CD14-positive monocyte (primary cell): ENCODE results near the gene CLK2. TPM values are rescaled to one million over a fixed set of nuclear protein-coding genes. Genes with fewer than 3 reads are reported as not detected.

Experiments used
- DNase-seq, 3 donors: peaks; one replicate each; pipeline ENCODE4 v3.0.0-alpha.2; 2011 to 2022
- H2AFZ ChIP-seq: 2 replicates; pipeline ENCODE4 v1.6.0; 2012; ENCODE audit warnings: mild to moderate bottlenecking, low read depth, low read length, inconsistent platforms; ENCODE audit not compliant: insufficient read depth, poor library complexity, severe bottlenecking
- H3K27ac ChIP-seq, 2 donors: 1 replicate in 1 of 2; 2 replicates in 1 of 2; pipeline ENCODE4 v1.5.1; 2012 to 2013; ENCODE audit warnings: low read length in 2 of 2, control low read depth in 1 of 2, inconsistent platforms in 1 of 2, low read depth in 1 of 2, mild to moderate bottlenecking in 1 of 2
- H3K27me3 ChIP-seq, 2 donors: one replicate each; pipeline versions ENCODE4 v1.6.0 to v1.6.1; 2011 to 2013; ENCODE audit warnings: low read length in 2 of 2; ENCODE audit not compliant: control insufficient read depth in 2 of 2, insufficient read depth in 2 of 2
- H3K36me3 ChIP-seq, 2 donors: replicated peaks in 1 of 2; 1 replicate in 1 of 2; 2 replicates in 1 of 2; pipeline versions ENCODE4 v1.5.1 to v1.6.1; 2012 to 2013; ENCODE audit warnings: low read length in 2 of 2, control low read depth in 1 of 2, inconsistent platforms in 1 of 2, mild to moderate bottlenecking in 1 of 2; ENCODE audit not compliant: insufficient read depth in 2 of 2, control insufficient read depth in 1 of 2
- H3K4me1 ChIP-seq, 2 donors: 1 replicate in 1 of 2; 2 replicates in 1 of 2; pipeline versions ENCODE4 v1.5.1 to v1.6.1; 2012 to 2013; ENCODE audit warnings: low read length in 2 of 2, control low read depth in 1 of 2, inconsistent platforms in 1 of 2, mild to moderate bottlenecking in 1 of 2, moderate library complexity in 1 of 2; ENCODE audit not compliant: insufficient read depth in 2 of 2, control insufficient read depth in 1 of 2
- H3K4me2 ChIP-seq: replicated peaks from 2 replicates; pipeline ENCODE3; 2012; ENCODE audit warnings: low read length, moderate library complexity, mild to moderate bottlenecking; ENCODE audit not compliant: poor library complexity, severe bottlenecking; ENCODE audit errors: extremely low read depth
- H3K4me3 ChIP-seq, 3 experiments: fragments of 200-600 bp in 1 of 3; sonication (generic) in 1 of 3; replicated peaks in 1 of 3; 1 replicate in 2 of 3; 2 replicates in 1 of 3; pipeline ENCODE4 v1.5.1; 2011 to 2013; ENCODE audit warnings: low read length in 3 of 3, mild to moderate bottlenecking in 3 of 3, control low read depth in 2 of 3, low read depth in 2 of 3, inconsistent platforms in 1 of 3, moderate library complexity in 1 of 3
- H3K79me2 ChIP-seq: 2 replicates; pipeline ENCODE4 v1.6.0; 2012; ENCODE audit warnings: mild to moderate bottlenecking, control low read depth, inconsistent platforms, low read length, moderate library complexity; ENCODE audit not compliant: insufficient read depth
- H3K9ac ChIP-seq: 2 replicates; pipeline ENCODE4 v1.6.0; 2017; ENCODE audit warnings: low read length, mild to moderate bottlenecking; ENCODE audit not compliant: insufficient read depth, poor library complexity, severe bottlenecking
- H3K9me3 ChIP-seq, 2 donors: replicated peaks in 1 of 2; 1 replicate in 1 of 2; 2 replicates in 1 of 2; pipeline versions ENCODE4 v1.5.1 to v1.6.1; 2012 to 2013; ENCODE audit warnings: low read length in 2 of 2, control low read depth in 1 of 2; ENCODE audit not compliant: control insufficient read depth in 1 of 2, insufficient read depth in 1 of 2
- H4K20me1 ChIP-seq: 2 replicates; pipeline ENCODE4 v1.6.0; 2012; ENCODE audit warnings: mild to moderate bottlenecking, low read length, control low read depth, moderate library complexity; ENCODE audit not compliant: insufficient read depth
- H3K27ac Mint-ChIP-seq, 7 donors: one replicate each; pipeline ENCODE4 v1.8.0; 2020; ENCODE audit warnings: mild to moderate bottlenecking in 7 of 7, mixed read lengths in 7 of 7, moderate library complexity in 6 of 7, inconsistent platforms in 2 of 7
- H3K27me3 Mint-ChIP-seq, 3 donors: one replicate each; pipeline ENCODE4 v1.8.0; 2021 to 2022; ENCODE audit warnings: low read depth in 3 of 3, mild to moderate bottlenecking in 3 of 3, mixed read lengths in 3 of 3, moderate library complexity in 3 of 3, inconsistent platforms in 1 of 3
- H3K36me3 Mint-ChIP-seq, 2 donors: one replicate each; pipeline ENCODE4 v1.8.0; 2020; ENCODE audit warnings: mixed read lengths in 2 of 2, inconsistent platforms in 1 of 2, mild to moderate bottlenecking in 1 of 2
- H3K4me1 Mint-ChIP-seq: one replicate; pipeline ENCODE4 v1.8.0; 2020; ENCODE audit warnings: mild to moderate bottlenecking, mixed read lengths
- H3K4me3 Mint-ChIP-seq, 2 donors: one replicate each; pipeline ENCODE4 v1.8.0; 2020; ENCODE audit warnings: mild to moderate bottlenecking in 2 of 2, mixed read lengths in 2 of 2, moderate library complexity in 1 of 2
- H3K9me3 Mint-ChIP-seq, 7 donors: one replicate each; pipeline ENCODE4 v1.8.0; 2020 to 2022; ENCODE audit warnings: mixed read lengths in 7 of 7, mild to moderate bottlenecking in 6 of 7, moderate library complexity in 6 of 7, inconsistent platforms in 2 of 7
- WGBS: methylation state at CpG from one replicate; pipeline ENCODE4 v1.1.5; 2013; ENCODE audit warnings: missing lambda C conversion rate; ENCODE audit not compliant: insufficient coverage; 5-methylcytosine and 5-hydroxymethylcytosine counted together
- intact Hi-C, 2 donors: fragments of 100-400 bp; cut with micrococcal nuclease; formaldehyde crosslinking; loops; one replicate each; pipeline versions ENCODE4 v1.15.0 to v1.15.1; 2023
- polyA plus RNA-seq, 3 donors: library from polyadenylated mRNA; depleted of rRNA in 1 of 3; unstranded in 2 of 3; stranded (reverse) in 1 of 3; fragments of 300-500 nt in 2 of 3; fragments of >200 nt in 1 of 3; fragmentation: Illumina TruSeq in 2 of 3; gene quantifications; 1 replicate in 2 of 3; 2 replicates in 1 of 3; pipeline ENCODE4 v1.2.3, GENCODE V29; 2012 to 2021
- TF ChIP-seq, protein P1 (sequence below): fragments of 200-600 bp; IDR thresholded peaks from one replicate; pipeline ENCODE4 v1.8.0; 2022; ENCODE audit warnings: antibody characterized with exemption, mild to moderate bottlenecking

CLK2 gene
- polyA plus RNA-seq, 3 donors = 7.3 to 143 (median 9.6) TPM

DNA sequence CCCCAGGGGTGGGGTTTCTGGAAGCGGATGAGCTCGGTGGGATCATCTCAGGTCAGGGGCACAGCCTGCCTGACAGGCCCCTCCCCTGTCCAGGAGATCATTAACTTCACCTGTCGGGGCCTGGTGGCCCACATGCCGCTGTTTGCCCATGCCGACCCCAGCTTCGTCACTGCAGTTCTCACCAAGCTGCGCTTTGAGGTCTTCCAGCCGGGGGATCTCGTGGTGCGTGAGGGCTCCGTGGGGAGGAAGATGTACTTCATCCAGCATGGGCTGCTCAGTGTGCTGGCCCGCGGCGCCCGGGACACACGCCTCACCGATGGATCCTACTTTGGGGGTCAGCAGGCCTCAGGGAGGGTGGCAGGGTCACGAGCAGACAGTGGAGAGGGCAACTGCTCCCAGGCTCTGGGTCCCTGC is 12.3 kb upstream of the CLK2 start:
- no peak overlapping the region for H3K9ac ChIP-seq
- H3K4me1 Mint-ChIP-seq = peaks cover 2% of the 10 kb centered on the region
- intact Hi-C loops = no loop called here
- no peaks in the 10 kb centered on the region for H3K9me3 Mint-ChIP-seq
- WGBS = 98% methylated on average over 18 of the region's 18 CpGs
- H3K79me2 ChIP-seq = no peaks in the 10 kb centered on the region
- no peaks in the 10 kb centered on the region for H3K4me1 ChIP-seq
- H3K36me3 ChIP-seq = no peaks in the 10 kb centered on the region
- no peak overlapping the region for H3K4me3 ChIP-seq
- H2AFZ ChIP-seq = no peak overlapping the region
- no peaks in the 10 kb centered on the region for H4K20me1 ChIP-seq
- H3K4me3 Mint-ChIP-seq = no peak overlapping the region
- no peak for DNase-seq
- H3K4me2 ChIP-seq = no peak overlapping the region
- H3K27ac ChIP-seq = no peak overlapping the region
- H3K27me3 ChIP-seq = no peaks in the 10 kb centered on the region
- peaks cover 0 to 4% (median 2%) of the 10 kb centered on the region in 3 donors for H3K27me3 Mint-ChIP-seq
- no peak overlapping the region for H3K27ac Mint-ChIP-seq
- TF ChIP-seq, protein P1, sequence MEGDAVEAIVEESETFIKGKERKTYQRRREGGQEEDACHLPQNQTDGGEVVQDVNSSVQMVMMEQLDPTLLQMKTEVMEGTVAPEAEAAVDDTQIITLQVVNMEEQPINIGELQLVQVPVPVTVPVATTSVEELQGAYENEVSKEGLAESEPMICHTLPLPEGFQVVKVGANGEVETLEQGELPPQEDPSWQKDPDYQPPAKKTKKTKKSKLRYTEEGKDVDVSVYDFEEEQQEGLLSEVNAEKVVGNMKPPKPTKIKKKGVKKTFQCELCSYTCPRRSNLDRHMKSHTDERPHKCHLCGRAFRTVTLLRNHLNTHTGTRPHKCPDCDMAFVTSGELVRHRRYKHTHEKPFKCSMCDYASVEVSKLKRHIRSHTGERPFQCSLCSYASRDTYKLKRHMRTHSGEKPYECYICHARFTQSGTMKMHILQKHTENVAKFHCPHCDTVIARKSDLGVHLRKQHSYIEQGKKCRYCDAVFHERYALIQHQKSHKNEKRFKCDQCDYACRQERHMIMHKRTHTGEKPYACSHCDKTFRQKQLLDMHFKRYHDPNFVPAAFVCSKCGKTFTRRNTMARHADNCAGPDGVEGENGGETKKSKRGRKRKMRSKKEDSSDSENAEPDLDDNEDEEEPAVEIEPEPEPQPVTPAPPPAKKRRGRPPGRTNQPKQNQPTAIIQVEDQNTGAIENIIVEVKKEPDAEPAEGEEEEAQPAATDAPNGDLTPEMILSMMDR = no peak
- no peaks in the 10 kb centered on the region for H3K9me3 ChIP-seq
- no peaks in the 10 kb centered on the region for H3K36me3 Mint-ChIP-seq

DNA sequence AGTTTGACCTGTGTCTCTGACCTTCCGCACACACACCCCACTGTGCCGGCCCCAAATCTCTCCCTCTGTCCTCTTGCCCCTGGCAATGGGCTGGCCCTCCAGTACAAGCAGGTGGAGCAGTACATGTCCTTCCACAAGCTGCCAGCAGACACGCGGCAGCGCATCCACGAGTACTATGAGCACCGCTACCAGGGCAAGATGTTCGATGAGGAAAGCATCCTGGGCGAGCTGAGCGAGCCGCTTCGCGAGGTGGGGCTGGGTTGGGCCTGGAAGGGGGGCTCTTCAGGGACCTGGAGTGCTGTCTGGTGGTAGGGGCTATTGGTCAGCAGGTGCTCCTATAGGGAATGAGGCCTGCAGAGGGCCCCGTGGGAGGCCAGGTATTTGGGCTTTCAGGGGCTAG is 11.8 kb upstream of the CLK2 start:
- no peaks in the 10 kb centered on the region for H4K20me1 ChIP-seq
- H3K79me2 ChIP-seq = no peaks in the 10 kb centered on the region
- intact Hi-C loops = no loop called here
- H2AFZ ChIP-seq = no peak overlapping the region
- Mint-ChIP-seq H3K4me3 (no peak overlapping the region), H3K9me3 (no peaks in the 10 kb centered on the region), H3K27ac (peak overlapping the region in 1 of 7 donors; percentile 6), H3K36me3 (no peaks in the 10 kb centered on the region), H3K27me3 (peaks cover 0 to 4% (median 2%) of the 10 kb centered on the region in 3 donors), H3K4me1 (peaks cover 2% of the 10 kb centered on the region)
- DNase-seq = no peak
- no peak overlapping the region for H3K27ac ChIP-seq
- no peak overlapping the region for H3K4me3 ChIP-seq
- H3K9ac ChIP-seq = no peak overlapping the region
- no peaks in the 10 kb centered on the region for H3K4me1 ChIP-seq
- TF ChIP-seq, protein P1 = no peak
- no peak overlapping the region for H3K4me2 ChIP-seq
- H3K9me3 ChIP-seq = no peaks in the 10 kb centered on the region
- WGBS = 97% methylated on average over 14 of the region's 14 CpGs
- no peaks in the 10 kb centered on the region for H3K36me3 ChIP-seq
- no peaks in the 10 kb centered on the region for H3K27me3 ChIP-seq
